Vagina (tissue), 2 donors: ENCODE results near the gene NFE2L2. TPM values are rescaled to one million over a fixed set of nuclear protein-coding genes. Genes with fewer than 3 reads are reported as not detected.

Experiments
- DNase-seq, 2 donors: peaks; one replicate each; pipeline ENCODE4 v3.0.0-alpha.2; 2017; ENCODE audit errors: extremely low spot score in 2 of 2
- H3K27ac ChIP-seq: fragments of 200-600 bp; sonication (generic); one replicate; pipeline ENCODE4 v1.5.1; 2019
- H3K27me3 ChIP-seq: fragments of 200-600 bp; sonication (generic); one replicate; pipeline ENCODE4 v1.5.1; 2019
- H3K36me3 ChIP-seq, 2 donors: fragments of 200-600 bp; sonication (generic); one replicate each; pipeline ENCODE4 v1.5.1; 2017 to 2019
- H3K4me1 ChIP-seq: fragments of 200-600 bp; sonication (generic); one replicate; pipeline ENCODE4 v1.5.1; 2019
- H3K4me3 ChIP-seq, 2 donors: fragments of 200-600 bp; sonication (generic); 1 replicate in 1 of 2; 2 replicates in 1 of 2; pipeline ENCODE4 v1.5.1; 2016 to 2019
- H3K9me3 ChIP-seq: fragments of 200-600 bp; sonication (generic); one replicate; pipeline ENCODE4 v1.5.1; 2019
- CTCF ChIP-seq, 3 experiments: fragments of 450-650 bp in 2 of 3; fragments of 200-600 bp in 1 of 3; sonication (generic) in 1 of 3; IDR thresholded peaks; one replicate each; pipeline ENCODE4 v1.5.1; 2017 to 2019; ENCODE audit warnings: antibody characterized with exemption in 3 of 3, mild to moderate bottlenecking in 2 of 3, moderate library complexity in 2 of 3
- POLR2A ChIP-seq, 2 donors: fragments of 450-650 bp; IDR thresholded peaks; one replicate each; pipeline ENCODE4 v1.6.1; 2017; ENCODE audit warnings: antibody characterized with exemption in 2 of 2, mild to moderate bottlenecking in 2 of 2, moderate library complexity in 2 of 2
- POLR2AphosphoS5 ChIP-seq, 2 donors: sonication (generic); formaldehyde crosslinking; IDR thresholded peaks; one replicate each; pipeline ENCODE4 v1.9.0; 2017; ENCODE audit warnings: antibody characterized with exemption in 2 of 2, mild to moderate bottlenecking in 2 of 2, low read depth in 1 of 2; ENCODE audit not compliant: insufficient read depth in 1 of 2
- intact Hi-C: fragments of 100-400 bp; cut with DNase I; formaldehyde crosslinking; loops from one replicate; pipeline ENCODE4 v1.15.1; 2023
- total RNA-seq: library from RNA; depleted of rRNA; stranded (reverse); fragments of >200 nt; gene quantifications from one replicate; pipeline ENCODE4 v1.2.3, GENCODE V29; 2016

NFE2L2 gene
- total RNA-seq, 1 donor from 2014 or later = 147 TPM

GRCh38 chr2:177253704-177254103 lies 10.8 kb downstream of the NFE2L2 start:
- peak overlapping the region; percentile 81 for H3K27ac ChIP-seq

GRCh38 chr2:177252808-177253531 lies 11.6 kb downstream of the NFE2L2 start:
- no peak for DNase-seq
- TF ChIP-seq POLR2A (IDR thresholded peaks at IDR 0.05) (no peak), CTCF (IDR thresholded peaks at IDR 0.05) (no peak), POLR2AphosphoS5 (IDR thresholded peaks at IDR 0.05; ENCODE audit: insufficient read depth in 1 of 2, low read depth in 1 of 2) (no peak)
- H3K4me3 ChIP-seq = no peak overlapping the region
- H3K9me3 ChIP-seq = no peaks in the 10 kb centered on the region
- peak overlapping the region; percentile 81 for H3K27ac ChIP-seq
- H3K4me1 ChIP-seq = peaks cover 100% of the 10 kb centered on the region
- no peaks in the 10 kb centered on the region for H3K27me3 ChIP-seq
- H3K36me3 ChIP-seq = no peaks in the 10 kb centered on the region
- intact Hi-C loops = no loop called here

More at GRCh38 chr2:177253704-177254103, 10.8 kb downstream of the NFE2L2 start:
- no peaks in the 10 kb centered on the region for H3K9me3 ChIP-seq
- H3K36me3 ChIP-seq = peaks cover 0 to 4% of the 10 kb centered on the region in 2 donors
- peaks cover 100% of the 10 kb centered on the region for H3K4me1 ChIP-seq
- no peak for TF ChIP-seq CTCF (IDR thresholded peaks at IDR 0.05)
- TF ChIP-seq POLR2A (IDR thresholded peaks at IDR 0.05) = no peak
- TF ChIP-seq POLR2AphosphoS5 (IDR thresholded peaks at IDR 0.05; ENCODE audit: insufficient read depth in 1 of 2, low read depth in 1 of 2) = no peak
- DNase-seq = no peak
- H3K27me3 ChIP-seq = no peaks in the 10 kb centered on the region
- H3K4me3 ChIP-seq = no peak overlapping the region
- intact Hi-C loops = no loop called here

- intact Hi-C loops = no loop called here
- Histone ChIP-seq H3K27ac (peak overlapping the region; percentile 81), H3K4me3 (no peak overlapping the region), H3K9me3 (no peaks in the 10 kb centered on the region), H3K27me3 (no peaks in the 10 kb centered on the region), H3K36me3 (no peaks in the 10 kb centered on the region), H3K4me1 (peaks cover 100% of the 10 kb centered on the region)
- no peak for DNase-seq
- TF ChIP-seq CTCF (IDR thresholded peaks at IDR 0.05) (no peak), POLR2A (IDR thresholded peaks at IDR 0.05) (no peak), POLR2AphosphoS5 (IDR thresholded peaks at IDR 0.05; ENCODE audit: insufficient read depth in 1 of 2, low read depth in 1 of 2) (no peak)
These were observed 13.4 kb downstream of the NFE2L2 start for GRCh38 chr2:177251165-177251542.

- Histone ChIP-seq H3K9me3 (no peaks in the 10 kb centered on the region), H3K4me1 (peaks cover 100% of the 10 kb centered on the region), H3K27ac (no peak overlapping the region), H3K4me3 (no peak overlapping the region), H3K36me3 (no peaks in the 10 kb centered on the region), H3K27me3 (no peaks in the 10 kb centered on the region)
- no peak for DNase-seq
- intact Hi-C loops = no loop called here
- TF ChIP-seq POLR2A (IDR thresholded peaks at IDR 0.05) = no peak
These were observed 14.1 kb downstream of the NFE2L2 start for GRCh38 chr2:177250461-177250860.

GRCh38 chr2:177249038-177249437 lies 15.5 kb downstream of the NFE2L2 start:
- no peak for DNase-seq
- peaks cover 100% of the 10 kb centered on the region for H3K4me1 ChIP-seq
- no peak overlapping the region for H3K27ac ChIP-seq

More at GRCh38 chr2:177249038-177249437, 15.5 kb downstream of the NFE2L2 start:
- H3K27me3 ChIP-seq = no peaks in the 10 kb centered on the region
- no peaks in the 10 kb centered on the region for H3K9me3 ChIP-seq
- H3K36me3 ChIP-seq = no peaks in the 10 kb centered on the region
- TF ChIP-seq CTCF (IDR thresholded peaks at IDR 0.05) = no peak
- no peak for TF ChIP-seq POLR2A (IDR thresholded peaks at IDR 0.05)
- TF ChIP-seq POLR2AphosphoS5 (IDR thresholded peaks at IDR 0.05; ENCODE audit: insufficient read depth in 1 of 2, low read depth in 1 of 2) = no peak
- no peak overlapping the region for H3K4me3 ChIP-seq
- intact Hi-C loops = no loop called here
